Measurements from ENCODE around the gene ACOT8. TPM values are rescaled to one million over a fixed set of nuclear protein-coding genes. Genes with fewer than 3 reads are reported as not detected.

ACOT8 gene
- total and polyA plus RNA-seq, 7 donors = 28.5 to 131 (median 42.5) TPM

DNA sequence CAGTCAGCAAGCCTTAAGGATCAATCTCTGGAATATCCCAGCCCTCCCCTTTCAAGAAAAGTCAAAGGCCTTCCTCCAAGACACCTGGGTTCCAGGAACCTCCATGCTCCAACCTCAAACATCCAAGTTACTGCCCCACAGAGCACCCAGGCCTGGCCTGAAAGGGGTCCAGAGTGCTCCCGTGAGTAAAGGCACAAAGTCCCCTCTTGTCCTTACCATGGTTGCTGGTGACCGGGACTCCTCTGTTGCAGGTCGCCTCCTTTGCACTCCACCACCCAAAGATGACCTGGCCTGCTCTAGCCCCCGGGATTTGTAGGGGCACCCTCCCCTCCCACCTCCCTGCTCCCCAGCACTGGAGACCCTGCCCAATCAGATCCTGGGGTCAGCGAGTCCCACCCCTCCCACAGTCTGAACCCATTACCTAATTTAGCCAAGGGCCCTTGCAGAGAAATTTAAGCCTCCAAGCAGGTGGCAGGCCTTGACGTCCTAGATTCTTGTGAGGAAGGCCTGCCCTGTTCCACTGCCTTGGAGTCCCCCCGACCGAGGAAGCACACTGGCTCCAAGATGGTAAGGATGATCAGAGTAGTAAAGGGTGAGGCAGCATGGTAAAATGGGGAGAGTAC, 30.1 kb downstream of the ACOT8 start, which contains the start of gene TNNC2:
Gene TNNC2 (minus strand): TSS at position 283 of the 623 bp plus-strand sequence. CDS start 64 bp downstream, at position 219.
- intact Hi-C loops (cut with DNase I) = no loop called here
- peak within 1 kb of the TSS; percentile 61 to 73 (median 64) for H3K27ac ChIP-seq
- 91 to 92% methylated on average over 8 of the region's 8 CpGs for WGBS, 2 donors
- TF ChIP-seq POLR2AphosphoS5 (IDR thresholded peaks at IDR 0.05) (no peak), POLR2A (IDR thresholded peaks at IDR 0.05) (no peak), EP300 (IDR thresholded peaks at IDR 0.05) (no peak)
- TF ChIP-seq, protein P1, sequence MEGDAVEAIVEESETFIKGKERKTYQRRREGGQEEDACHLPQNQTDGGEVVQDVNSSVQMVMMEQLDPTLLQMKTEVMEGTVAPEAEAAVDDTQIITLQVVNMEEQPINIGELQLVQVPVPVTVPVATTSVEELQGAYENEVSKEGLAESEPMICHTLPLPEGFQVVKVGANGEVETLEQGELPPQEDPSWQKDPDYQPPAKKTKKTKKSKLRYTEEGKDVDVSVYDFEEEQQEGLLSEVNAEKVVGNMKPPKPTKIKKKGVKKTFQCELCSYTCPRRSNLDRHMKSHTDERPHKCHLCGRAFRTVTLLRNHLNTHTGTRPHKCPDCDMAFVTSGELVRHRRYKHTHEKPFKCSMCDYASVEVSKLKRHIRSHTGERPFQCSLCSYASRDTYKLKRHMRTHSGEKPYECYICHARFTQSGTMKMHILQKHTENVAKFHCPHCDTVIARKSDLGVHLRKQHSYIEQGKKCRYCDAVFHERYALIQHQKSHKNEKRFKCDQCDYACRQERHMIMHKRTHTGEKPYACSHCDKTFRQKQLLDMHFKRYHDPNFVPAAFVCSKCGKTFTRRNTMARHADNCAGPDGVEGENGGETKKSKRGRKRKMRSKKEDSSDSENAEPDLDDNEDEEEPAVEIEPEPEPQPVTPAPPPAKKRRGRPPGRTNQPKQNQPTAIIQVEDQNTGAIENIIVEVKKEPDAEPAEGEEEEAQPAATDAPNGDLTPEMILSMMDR (IDR thresholded peaks at IDR 0.05) = no peak
- H3K4me1 ChIP-seq = peaks cover 0 to 41% (median 32%) of the 10 kb centered on the region in 4 donors
- no peak for DNase-seq
- H3K27me3 ChIP-seq = peaks cover 0 to 12% (median 0%) of the 10 kb centered on the region in 3 donors
- H3K4me3 ChIP-seq = no peak within 1 kb of the TSS
- no peaks in the 10 kb centered on the region for H3K9me3 ChIP-seq
- H3K36me3 ChIP-seq = no peaks in the 10 kb centered on the region

DNA sequence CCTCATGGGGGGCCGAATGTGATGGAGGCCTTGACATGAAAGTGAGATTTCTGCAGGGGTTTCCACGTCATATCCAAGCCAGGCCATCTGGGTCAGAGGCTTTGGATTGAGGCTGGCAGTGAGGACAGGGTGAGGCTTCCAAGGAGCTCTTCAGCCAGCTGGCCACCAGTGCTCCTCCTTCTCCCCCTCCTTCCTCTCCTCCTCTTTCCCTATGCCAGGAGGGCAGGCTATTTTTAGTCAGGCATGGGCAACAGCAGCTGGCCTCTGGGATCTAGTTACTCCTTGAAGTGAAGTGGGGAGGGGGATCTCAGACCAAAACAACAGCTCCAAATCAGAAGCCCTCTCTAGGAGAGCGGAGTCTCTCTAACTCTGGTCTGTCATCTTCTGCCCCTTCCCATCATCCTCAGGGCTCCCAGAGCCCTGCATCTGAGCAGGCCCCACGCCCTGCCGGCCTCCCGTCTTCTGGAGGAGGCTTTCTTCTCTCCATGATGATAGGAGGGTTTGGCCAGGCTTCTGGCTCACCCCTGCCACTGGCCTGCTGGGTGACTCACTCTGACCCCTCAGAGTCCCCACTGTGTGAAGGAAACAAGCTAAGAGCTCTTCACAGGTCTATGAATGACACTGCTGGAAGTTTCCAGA, 30.7 kb downstream of the ACOT8 start:
- H3K27me3 ChIP-seq = peaks cover 0 to 12% (median 0%) of the 10 kb centered on the region in 3 donors
- H3K9me3 ChIP-seq = no peaks in the 10 kb centered on the region
- intact Hi-C loops (cut with DNase I) = no loop called here
- H3K27ac ChIP-seq = peak overlapping the region; percentile 61 to 73 (median 64)
- no peak overlapping the region for H3K4me3 ChIP-seq
- H3K4me1 ChIP-seq = peaks cover 0 to 38% (median 31%) of the 10 kb centered on the region in 4 donors
- 81 to 83% methylated on average over 6 of the region's 6 CpGs for WGBS, 2 donors
- DNase-seq = no peak
- TF ChIP-seq POLR2AphosphoS5 (IDR thresholded peaks at IDR 0.05) = no peak
- no peaks in the 10 kb centered on the region for H3K36me3 ChIP-seq

GRCh38 chr20:45823949-45824835, 33.0 kb downstream of the ACOT8 start:
- peak; percentile 80 for DNase-seq
- WGBS, 2 donors = 16 to 17% methylated on average over 57 of the region's 57 CpGs
- Histone ChIP-seq H3K36me3 (no peaks in the 10 kb centered on the region), H3K4me1 (peaks cover 0 to 38% (median 31%) of the 10 kb centered on the region in 4 donors), H3K27me3 (peaks cover 0 to 12% (median 0%) of the 10 kb centered on the region in 3 donors), H3K27ac (no peak overlapping the region), H3K4me3 (peak overlapping the region in 3 of 4 donors; percentile 22 to 37 (median 32)), H3K9me3 (no peaks in the 10 kb centered on the region)
- intact Hi-C loops (cut with DNase I) = no loop called here
- TF ChIP-seq POLR2A (IDR thresholded peaks at IDR 0.05) (no peak), POLR2AphosphoS5 (IDR thresholded peaks at IDR 0.05) (no peak), EP300 (IDR thresholded peaks at IDR 0.05) (no peak)
- TF ChIP-seq, protein P1 (IDR thresholded peaks at IDR 0.05) = peak; percentile 37 to 57 (median 38)

DNA sequence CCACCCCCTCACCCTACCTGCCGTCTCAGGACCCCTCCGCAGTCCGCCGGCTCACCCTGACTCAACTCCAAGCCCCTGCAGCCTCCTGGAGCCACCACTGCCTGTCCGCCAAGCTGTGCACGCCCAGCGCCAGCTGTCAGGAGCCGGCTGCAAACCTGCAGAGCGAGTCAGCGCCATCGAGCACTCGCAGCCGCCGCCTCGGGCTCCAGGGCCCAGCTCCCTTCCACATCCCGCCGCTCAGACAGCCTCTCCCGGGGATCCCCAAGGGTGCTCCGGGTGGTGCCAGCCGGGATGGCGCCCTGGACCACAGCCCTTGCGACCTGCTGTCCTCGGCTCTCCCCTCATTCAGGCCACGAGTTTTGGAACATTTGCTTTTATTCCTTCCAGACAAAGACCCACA, 34.3 kb downstream of the ACOT8 start:
- Histone ChIP-seq H3K4me3 (peak overlapping the region in 1 of 4 donors; percentile 17), H3K27ac (no peak overlapping the region), H3K27me3 (peaks cover 0 to 12% (median 0%) of the 10 kb centered on the region in 3 donors), H3K9me3 (no peaks in the 10 kb centered on the region), H3K4me1 (peaks cover 0 to 40% (median 33%) of the 10 kb centered on the region in 4 donors), H3K36me3 (no peaks in the 10 kb centered on the region)
- 2 to 11% methylated on average over 24 of the region's 24 CpGs for WGBS, 2 donors
- intact Hi-C loops (cut with DNase I) = no loop called here
- no peak for DNase-seq
- TF ChIP-seq EP300 (IDR thresholded peaks at IDR 0.05) = no peak
- TF ChIP-seq POLR2A (IDR thresholded peaks at IDR 0.05) = no peak
- TF ChIP-seq POLR2AphosphoS5 (IDR thresholded peaks at IDR 0.05) = no peak
- TF ChIP-seq, protein P1 (IDR thresholded peaks at IDR 0.05) = no peak
